GM23248 (cell line): Measurements from ENCODE around the gene NIT1. TPM values are rescaled to one million over a fixed set of nuclear protein-coding genes. Genes with fewer than 3 reads are reported as not detected.

Source experiments
- DNase-seq: peaks from one replicate; pipeline ENCODE4 v3.0.0-alpha.2; 2015
- H2AFZ ChIP-seq: fragments of 200-600 bp; sonication (generic); 2 replicates; pipeline ENCODE4 v1.6.1; 2016; ENCODE audit warnings: antibody characterized with exemption
- H3F3A ChIP-seq: fragments of 200-600 bp; sonication (generic); 2 replicates; pipeline ENCODE4 v1.6.1; 2016; ENCODE audit warnings: mild to moderate bottlenecking, antibody characterized with exemption, mixed run types; ENCODE audit not compliant: insufficient read depth
- H3K27ac ChIP-seq: fragments of 200-600 bp; sonication (generic); 2 replicates; pipeline ENCODE4 v1.5.1; 2016; ENCODE audit warnings: mild to moderate bottlenecking
- H3K27me3 ChIP-seq: fragments of 200-600 bp; sonication (generic); replicated peaks from 2 replicates; pipeline ENCODE4 v1.6.1; 2016; ENCODE audit warnings: mild to moderate bottlenecking; ENCODE audit not compliant: insufficient read depth
- H3K36me3 ChIP-seq: fragments of 200-600 bp; sonication (generic); 2 replicates; pipeline ENCODE4 v1.6.1; 2016; ENCODE audit warnings: low read depth, mild to moderate bottlenecking
- H3K4me1 ChIP-seq: fragments of 200-600 bp; sonication (generic); 2 replicates; pipeline ENCODE4 v1.6.1; 2016; ENCODE audit warnings: mild to moderate bottlenecking; ENCODE audit not compliant: insufficient read depth
- H3K4me2 ChIP-seq: fragments of 200-600 bp; sonication (generic); one replicate; pipeline ENCODE4 v1.6.1; 2016; ENCODE audit warnings: mild to moderate bottlenecking; ENCODE audit not compliant: unreplicated experiment
- H3K4me3 ChIP-seq: fragments of 200-600 bp; sonication (generic); 2 replicates; pipeline ENCODE4 v1.5.1; 2016; ENCODE audit warnings: mild to moderate bottlenecking
- H3K79me2 ChIP-seq: fragments of 200-600 bp; sonication (generic); 2 replicates; pipeline ENCODE4 v1.6.1; 2016; ENCODE audit warnings: mild to moderate bottlenecking; ENCODE audit not compliant: insufficient read depth
- H3K9ac ChIP-seq: fragments of 200-600 bp; sonication (generic); 2 replicates; pipeline ENCODE4 v1.6.1; 2016; ENCODE audit warnings: mild to moderate bottlenecking
- H3K9me2 ChIP-seq: fragments of 200-600 bp; sonication (generic); 2 replicates; pipeline ENCODE4 v1.6.1; 2016; ENCODE audit warnings: mixed run types, mild to moderate bottlenecking, moderate library complexity; ENCODE audit not compliant: insufficient read depth
- H3K9me3 ChIP-seq: fragments of 200-600 bp; sonication (generic); one replicate; pipeline ENCODE4 v1.6.1; 2017; ENCODE audit warnings: low read depth
- H4K20me1 ChIP-seq: fragments of 200-600 bp; sonication (generic); 2 replicates; pipeline ENCODE4 v1.6.0; 2016; ENCODE audit not compliant: insufficient read depth
- EZH2 ChIP-seq: fragments of 200-600 bp; sonication (generic); IDR thresholded peaks from 2 replicates; pipeline ENCODE4 v1.6.1; 2018; ENCODE audit warnings: antibody characterized with exemption, mild to moderate bottlenecking; ENCODE audit not compliant: insufficient read depth, poor library complexity, severe bottlenecking
- EZH2phosphoT487 ChIP-seq: fragments of 200-600 bp; sonication (generic); IDR thresholded peaks from 2 replicates; pipeline ENCODE4 v1.6.1; 2018; ENCODE audit warnings: antibody characterized with exemption, moderate library complexity, mild to moderate bottlenecking, low read depth; ENCODE audit not compliant: insufficient read depth
- WGBS, 2 experiments: methylation state at CpG; one replicate each; pipeline ENCODE4 v1.1.6; 2015 to 2017; ENCODE audit warnings: low lambda C conversion rate in 2 of 2, low coverage in 1 of 2; ENCODE audit errors: missing lambda C conversion rate in 2 of 2; 5-methylcytosine and 5-hydroxymethylcytosine counted together
- in situ Hi-C: fragments of 300-500 bp; cut with MboI; formaldehyde crosslinking; loops from 2 replicates; pipeline ENCODE4 v1.15.0; 2020
- polyA plus RNA-seq: library from polyadenylated mRNA; unstranded; fragments of >200 nt; fragmentation: Nextera tagmentation; extraction: Ambion mirVana; gene quantifications from 2 replicates; pipeline ENCODE4 v1.2.1, GENCODE V29; 2016
- small RNA-seq: library from RNA; depleted of rRNA; stranded (forward); fragments of <200 nt; gene quantifications from one replicate; pipeline ENCODE3, GENCODE V24; 2014; ENCODE audit warnings: low read depth, low replicate concordance
- total RNA-seq: library from RNA; depleted of rRNA; stranded (reverse); fragments of >200 nt; shearing (Covaris generic); gene quantifications from 2 replicates; pipeline ENCODE4 v1.2.3, GENCODE V29; 2014; rRNA removed

The NIT1 gene
- total and polyA plus RNA-seq, 2 experiments from 2014 or later: 24.3 to 30.9 TPM

DNA sequence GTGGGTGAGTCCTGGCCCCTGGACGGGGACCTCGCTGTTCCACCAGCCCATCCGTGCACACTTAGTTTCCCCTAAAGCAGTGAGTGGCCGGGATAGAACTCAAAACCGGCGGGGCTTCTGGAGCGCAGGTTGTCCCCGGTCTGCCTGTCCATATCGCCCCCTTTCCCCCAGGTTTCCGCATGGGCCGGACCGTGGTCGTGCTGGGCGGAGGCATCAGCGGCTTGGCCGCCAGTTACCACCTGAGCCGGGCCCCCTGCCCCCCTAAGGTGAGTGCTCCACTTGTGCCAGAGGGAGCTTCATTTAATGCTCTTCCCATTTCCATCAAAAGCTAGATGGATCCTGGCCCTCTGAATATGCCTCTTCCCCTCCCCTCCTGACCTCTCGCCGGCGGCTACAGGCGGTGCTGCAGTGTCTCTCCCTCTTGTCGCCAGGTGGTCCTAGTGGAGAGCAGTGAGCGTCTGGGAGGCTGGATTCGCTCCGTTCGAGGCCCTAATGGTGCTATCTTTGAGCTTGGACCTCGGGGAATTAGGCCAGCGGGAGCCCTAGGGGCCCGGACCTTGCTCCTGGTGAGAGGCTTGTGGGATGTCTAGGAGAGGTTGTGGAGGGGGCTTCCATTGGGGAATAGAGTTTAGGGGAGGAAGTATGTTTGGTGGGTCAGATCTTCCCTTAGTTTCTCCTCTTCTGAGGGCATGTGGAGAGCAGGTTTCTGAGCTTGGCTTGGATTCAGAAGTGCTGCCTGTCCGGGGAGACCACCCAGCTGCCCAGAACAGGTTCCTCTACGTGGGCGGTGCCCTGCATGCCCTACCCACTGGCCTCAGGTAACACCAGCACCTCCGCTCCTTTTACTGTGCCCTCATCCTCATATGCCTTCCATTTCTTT lies 49.0 kb downstream of the NIT1 start:
- in situ Hi-C loops: no loop called here
- Histone ChIP-seq H3K4me2 (peak overlapping the region; percentile 85), H3K9me3 (no peaks in the 10 kb centered on the region), H3F3A (peaks cover 25% of the 10 kb centered on the region), H4K20me1 (no peaks in the 10 kb centered on the region), H3K9me2 (no peaks in the 10 kb centered on the region), H3K9ac (peak overlapping the region; percentile 96), H3K27me3 (no peaks in the 10 kb centered on the region), H2AFZ (peak overlapping the region; percentile 72), H3K79me2 (0 out of 2 replicates have a peak, but pooled peaks cover 9% of the 10 kb centered on the region), H3K27ac (peak overlapping the region; percentile 99), H3K36me3 (peaks cover 15% of the 10 kb centered on the region), H3K4me3 (peak overlapping the region; percentile 79), H3K4me1 (peaks cover 10% of the 10 kb centered on the region)
- 7% methylated on average over 32 to 33 of the region's 33 CpGs for WGBS, 2 experiments
- TF ChIP-seq EZH2phosphoT487 (no peak), EZH2 (no peak)
- peak; percentile 53 for DNase-seq

GRCh38 chr1:161168906-161169305 lies 51.0 kb downstream of the NIT1 start:
- H3K4me3 ChIP-seq: no peak overlapping the region

More at GRCh38 chr1:161168906-161169305, 51.0 kb downstream of the NIT1 start:
- Histone ChIP-seq H3K9me2 (no peaks in the 10 kb centered on the region), H2AFZ (no peak overlapping the region), H3K36me3 (peaks cover 23% of the 10 kb centered on the region), H3K4me1 (peaks cover 28% of the 10 kb centered on the region), H3F3A (peaks cover 40% of the 10 kb centered on the region), H3K9ac (no peak overlapping the region), H3K79me2 (0 out of 2 replicates have a peak, but pooled peaks cover 9% of the 10 kb centered on the region), H3K27me3 (no peaks in the 10 kb centered on the region), H3K4me2 (no peak overlapping the region), H4K20me1 (no peaks in the 10 kb centered on the region), H3K9me3 (no peaks in the 10 kb centered on the region), H3K27ac (no peak overlapping the region)
- no peak for TF ChIP-seq EZH2
- TF ChIP-seq EZH2phosphoT487: no peak
- no peak for DNase-seq
- in situ Hi-C loops: no loop called here
- WGBS, 2 experiments: 92 to 94% methylated on average over 9 of the region's 9 CpGs

Small RNA genes within 50 kb of the gene (small RNA-seq; reads per million reads assigned to genes)
- not detected for gene RF01225

Other genes starting within 250 kb of the NIT1 start
- gene ITLN1, start 232.9 kb upstream of the NIT1 start, total RNA-seq: not detected in 2 replicates
- gene ITLN1, start 232.9 kb upstream of the NIT1 start, polyA plus RNA-seq: not detected in 2 replicates
- not detected in 2 replicates for gene ITLN2, start 163.3 kb upstream of the NIT1 start, total RNA-seq
- gene ITLN2, start 163.3 kb upstream of the NIT1 start, polyA plus RNA-seq: not detected in 2 replicates
- 0.76 and 1.5 TPM in 2 replicates for gene F11R, start 97.0 kb upstream of the NIT1 start, total RNA-seq
- gene F11R, start 97.0 kb upstream of the NIT1 start, polyA plus RNA-seq: 0.52 and 0.53 TPM in 2 replicates
- gene TSTD1, start 79.1 kb upstream of the NIT1 start, total RNA-seq: not detected in 2 replicates
- gene TSTD1, start 79.1 kb upstream of the NIT1 start, polyA plus RNA-seq: not detected in 2 replicates
- 53.2 and 68.4 TPM in 2 replicates for gene USF1, start 72.1 kb upstream of the NIT1 start, total RNA-seq
- gene USF1, start 72.1 kb upstream of the NIT1 start, polyA plus RNA-seq: 12.2 and 17.1 TPM in 2 replicates
- gene ARHGAP30, start 48.2 kb upstream of the NIT1 start, total RNA-seq: not detected in 2 replicates
- gene ARHGAP30, start 48.2 kb upstream of the NIT1 start, polyA plus RNA-seq: 0.21 and 0.29 TPM in 2 replicates
- 0.54 TPM in 1 of 2 replicates, not detected in the other for gene NECTIN4, start 28.5 kb upstream of the NIT1 start, total RNA-seq
- 0.40 and 0.54 TPM in 2 replicates for gene NECTIN4, start 28.5 kb upstream of the NIT1 start, polyA plus RNA-seq
- 3.7 and 5.6 TPM in 2 replicates for gene KLHDC9, start 19.7 kb upstream of the NIT1 start, total RNA-seq
- gene KLHDC9, start 19.7 kb upstream of the NIT1 start, polyA plus RNA-seq: 3.2 and 3.3 TPM in 2 replicates
- gene PFDN2, start 68 bp upstream of the NIT1 start, total RNA-seq: 32.4 and 35.9 TPM in 2 replicates
- gene PFDN2, start 68 bp upstream of the NIT1 start, polyA plus RNA-seq: 121 and 125 TPM in 2 replicates
- 30.4 and 36.7 TPM in 2 replicates for gene DEDD, start 14.6 kb downstream of the NIT1 start, total RNA-seq
- gene DEDD, start 14.6 kb downstream of the NIT1 start, polyA plus RNA-seq: 37.8 and 38.4 TPM in 2 replicates
- 42.6 and 86.2 TPM in 2 replicates for gene UFC1, start 35.9 kb downstream of the NIT1 start, total RNA-seq
- gene UFC1, start 35.9 kb downstream of the NIT1 start, polyA plus RNA-seq: 89.5 and 89.6 TPM in 2 replicates
- gene USP21, start 41.4 kb downstream of the NIT1 start, total RNA-seq: 6.3 and 10.5 TPM in 2 replicates
- 16.0 and 16.5 TPM in 2 replicates for gene USP21, start 41.4 kb downstream of the NIT1 start, polyA plus RNA-seq
- 18.8 and 36.2 TPM in 2 replicates for gene PPOX, start 48.3 kb downstream of the NIT1 start, total RNA-seq
- gene PPOX, start 48.3 kb downstream of the NIT1 start, polyA plus RNA-seq: 21.5 and 25.9 TPM in 2 replicates
- gene B4GALT3, start 59.4 kb downstream of the NIT1 start, total RNA-seq: 33.3 and 34.5 TPM in 2 replicates
- 30.6 and 31.3 TPM in 2 replicates for gene B4GALT3, start 59.4 kb downstream of the NIT1 start, polyA plus RNA-seq
- 5.9 and 9.8 TPM in 2 replicates for gene ADAMTS4, start 80.9 kb downstream of the NIT1 start, total RNA-seq
- 5.3 and 7.2 TPM in 2 replicates for gene ADAMTS4, start 80.9 kb downstream of the NIT1 start, polyA plus RNA-seq
- gene NDUFS2, start 84.3 kb downstream of the NIT1 start, total RNA-seq: 104 and 125 TPM in 2 replicates
- 135 and 141 TPM in 2 replicates for gene NDUFS2, start 84.3 kb downstream of the NIT1 start, polyA plus RNA-seq
- not detected in 2 replicates for gene FCER1G, start 97.2 kb downstream of the NIT1 start, total RNA-seq
- 0.49 TPM in 1 of 2 replicates, not detected in the other for gene FCER1G, start 97.2 kb downstream of the NIT1 start, polyA plus RNA-seq
- not detected in 2 replicates for gene APOA2, start 105.5 kb downstream of the NIT1 start, total RNA-seq
- not detected in 2 replicates for gene APOA2, start 105.5 kb downstream of the NIT1 start, polyA plus RNA-seq
- gene TOMM40L, start 108.0 kb downstream of the NIT1 start, total RNA-seq: 6.5 and 19.1 TPM in 2 replicates
- gene TOMM40L, start 108.0 kb downstream of the NIT1 start, polyA plus RNA-seq: 5.7 and 5.8 TPM in 2 replicates
- not detected in 2 replicates for gene NR1I3, start 120.1 kb downstream of the NIT1 start, total RNA-seq
- gene NR1I3, start 120.1 kb downstream of the NIT1 start, polyA plus RNA-seq: 0.70 TPM in 1 of 2 replicates, not detected in the other
- not detected in 2 replicates for gene PCP4L1, start 140.6 kb downstream of the NIT1 start, total RNA-seq
- gene PCP4L1, start 140.6 kb downstream of the NIT1 start, polyA plus RNA-seq: not detected in 2 replicates
- 0.11 TPM in 1 of 2 replicates, not detected in the other for gene MPZ, start 191.9 kb downstream of the NIT1 start, total RNA-seq
- gene MPZ, start 191.9 kb downstream of the NIT1 start, polyA plus RNA-seq: not detected in 2 replicates
- gene SDHC, start 196.3 kb downstream of the NIT1 start, total RNA-seq: 17.4 and 39.2 TPM in 2 replicates
- 175 and 211 TPM in 2 replicates for gene SDHC, start 196.3 kb downstream of the NIT1 start, polyA plus RNA-seq
- gene CFAP126, start 249.8 kb downstream of the NIT1 start, total RNA-seq: not detected in 2 replicates
- not detected in 2 replicates for gene CFAP126, start 249.8 kb downstream of the NIT1 start, polyA plus RNA-seq